B cell (primary cell): ENCODE data around the gene FBXL14. TPM values are rescaled to one million over a fixed set of nuclear protein-coding genes. Genes with fewer than 3 reads are reported as not detected.

Experiments
- ATAC-seq: fragments of 200-7000 bp; cut with Tn5 transposase; one replicate; pipeline ENCODE4 v1.10.0; 2021; ENCODE audit warnings: low read depth, mild to moderate bottlenecking, moderate number of reproducible peaks, moderate library complexity
- CTCF ChIA-PET: fragments of 350-600 bp; sonication (Branson Sonifier 250); formaldehyde crosslinking; loops from one replicate; lab custom pipeline; 2021; ENCODE audit warnings: antibody characterized with exemption, inconsistent platforms; lab: Charles Lee
- POLR2A ChIA-PET: fragments of 350-600 bp; sonication (Branson Sonifier 250); formaldehyde crosslinking; loops from one replicate; lab custom pipeline; 2021; ENCODE audit warnings: antibody characterized with exemption; lab: Charles Lee
- DNase-seq: peaks from one replicate; pipeline ENCODE4 v3.0.0; 2013
- H2AFZ ChIP-seq: 2 replicates; pipeline ENCODE4 v1.6.1; 2012; ENCODE audit warnings: mild to moderate bottlenecking, low read depth, low read length; ENCODE audit not compliant: insufficient read depth, poor library complexity, severe bottlenecking
- H3K27ac ChIP-seq, 2 donors: 1 replicate in 1 of 2; 2 replicates in 1 of 2; pipeline ENCODE4 v1.5.1; 2012 to 2013; ENCODE audit warnings: low read length in 2 of 2, mild to moderate bottlenecking in 2 of 2, moderate library complexity in 1 of 2
- H3K27me3 ChIP-seq, 4 experiments: fragments of 200-600 bp in 1 of 4; sonication (generic) in 1 of 4; replicated peaks in 1 of 4; 1 replicate in 2 of 4; 2 replicates in 2 of 4; pipeline versions ENCODE4 v1.6.1 to v1.7.0; 2013 to 2016; ENCODE audit warnings: low read length in 3 of 4, mild to moderate bottlenecking in 2 of 4, mixed read lengths in 1 of 4, moderate library complexity in 1 of 4; ENCODE audit not compliant: insufficient read depth in 4 of 4, control insufficient read depth in 3 of 4; ENCODE audit errors: control extremely low read depth in 1 of 4
- H3K36me3 ChIP-seq, 2 experiments: replicated peaks in 1 of 2; 1 replicate in 1 of 2; 2 replicates in 1 of 2; pipeline versions ENCODE4 v1.6.1 to v1.7.1; 2013; ENCODE audit warnings: low read length in 1 of 2; ENCODE audit not compliant: insufficient read depth in 2 of 2, control insufficient read depth in 1 of 2; ENCODE audit errors: control extremely low read depth in 1 of 2, extremely low read depth in 1 of 2
- H3K4me1 ChIP-seq, 2 donors: fragments of 200-600 bp in 1 of 2; sonication (generic) in 1 of 2; 1 replicate in 1 of 2; 2 replicates in 1 of 2; pipeline versions ENCODE4 v1.5.1 to v1.6.1; 2013 to 2017; ENCODE audit warnings: low read length in 2 of 2; ENCODE audit not compliant: control insufficient read depth in 2 of 2, insufficient read depth in 2 of 2
- H3K4me2 ChIP-seq: replicated peaks from 2 replicates; pipeline ENCODE3; 2012; ENCODE audit warnings: mild to moderate bottlenecking, low read depth, low read length; ENCODE audit not compliant: poor library complexity, severe bottlenecking
- H3K4me3 ChIP-seq, 5 experiments: fragments of 200-600 bp in 1 of 5; sonication (generic) in 1 of 5; 1 replicate in 3 of 5; 2 replicates in 2 of 5; pipeline versions ENCODE4 v1.5.1 to v1.7.0; 2011 to 2016; ENCODE audit warnings: low read length in 4 of 5, mild to moderate bottlenecking in 4 of 5, low read depth in 2 of 5, control low read depth in 1 of 5, moderate library complexity in 1 of 5; ENCODE audit not compliant: insufficient read depth in 1 of 5; ENCODE audit errors: control extremely low read depth in 1 of 5, extremely low read depth in 1 of 5
- H3K79me2 ChIP-seq: fragments of 200-600 bp; sonication (generic); one replicate; pipeline ENCODE4 v1.6.0; 2016; ENCODE audit warnings: low read length; ENCODE audit not compliant: control insufficient read depth, insufficient read depth
- H3K9ac ChIP-seq: fragments of 200-600 bp; sonication (generic); 2 replicates; pipeline ENCODE4 v1.6.1; 2017; ENCODE audit warnings: mild to moderate bottlenecking, low read length, moderate library complexity
- H3K9me3 ChIP-seq, 3 donors: one replicate each; pipeline versions ENCODE4 v1.6.1 to v1.7.1; 2013; ENCODE audit warnings: low read length in 2 of 3; ENCODE audit not compliant: control insufficient read depth in 2 of 3, insufficient read depth in 1 of 3; ENCODE audit errors: control extremely low read depth in 1 of 3
- H4K20me1 ChIP-seq: 2 replicates; pipeline ENCODE4 v1.6.0; 2012; ENCODE audit warnings: mild to moderate bottlenecking, low read length; ENCODE audit not compliant: insufficient read depth, control insufficient read depth, poor library complexity, severe bottlenecking
- H3K27ac Mint-ChIP-seq: one replicate; pipeline ENCODE4 v1.8.0; 2021; ENCODE audit warnings: mixed read lengths
- H3K27me3 Mint-ChIP-seq: one replicate; pipeline ENCODE4 v1.8.0; 2021; ENCODE audit warnings: mixed read lengths
- H3K4me1 Mint-ChIP-seq: one replicate; pipeline ENCODE4 v1.8.0; 2021; ENCODE audit warnings: mixed read lengths
- H3K4me3 Mint-ChIP-seq: one replicate; pipeline ENCODE4 v1.8.0; 2021; ENCODE audit warnings: mixed read lengths
- H3K9me3 Mint-ChIP-seq: one replicate; pipeline ENCODE4 v1.8.0; 2022; ENCODE audit warnings: mixed read lengths; ENCODE audit not compliant: insufficient read depth
- EZH2 ChIP-seq: IDR thresholded peaks from 2 replicates; pipeline ENCODE4 v1.6.1; 2012; ENCODE audit warnings: borderline replicate concordance, low read depth, mild to moderate bottlenecking, moderate library complexity, low read length; ENCODE audit not compliant: insufficient read depth, poor library complexity, severe bottlenecking
- whole genome bisulfite sequencing: methylation state at CpG from one replicate; pipeline ENCODE4 v1.1.5; 2013; ENCODE audit warnings: missing lambda C conversion rate; ENCODE audit not compliant: insufficient coverage; 5-methylcytosine and 5-hydroxymethylcytosine counted together
- intact Hi-C: fragments of 100-400 bp; cut with micrococcal nuclease; formaldehyde crosslinking; loops from one replicate; pipeline ENCODE4 v1.10.0; 2022
- polyA plus RNA-seq: library from polyadenylated mRNA; depleted of rRNA; stranded (reverse); fragments of >200 nt; gene quantifications from 2 replicates; pipeline ENCODE4 v1.2.3, GENCODE V29; 2012
- total RNA-seq, 2 donors: library from RNA; stranded (reverse); fragments of 120-200 nt in 1 of 2; gene quantifications; 1 replicate in 1 of 2; 2 replicates in 1 of 2; pipeline versions ENCODE4 v1.2.3 to v1.2.4, GENCODE V29; 2013 to 2022
- TF ChIP-seq, protein P1 (sequence below): fragments of 200-600 bp; IDR thresholded peaks from one replicate; pipeline ENCODE4 v1.8.0; 2022; ENCODE audit warnings: antibody characterized with exemption, mild to moderate bottlenecking

The FBXL14 gene
- total and polyA plus RNA-seq, 2 donors (not counting 1 experiment from before 2014, with no cell fraction given), result 21.6 to 37.3 TPM

- H3K27ac Mint-ChIP-seq, result no peak overlapping the region
- H3K4me1 Mint-ChIP-seq, result peaks cover 33% of the 10 kb centered on the region
- POLR2A ChIA-PET, result no interaction called here
- ATAC-seq (peak; percentile 14), DNase-seq (peak; percentile 50)
- peak overlapping the region; percentile 84 for H3K4me3 Mint-ChIP-seq
- Histone ChIP-seq H3K9me3 (peaks cover 0 to 7% (median 0%) of the 10 kb centered on the region in 3 donors), H4K20me1 (no peaks in the 10 kb centered on the region), H3K4me3 (peak overlapping the region in 4 of 5 experiments; percentile 8 to 45 (median 38)), H3K79me2 (no peaks in the 10 kb centered on the region), H3K4me1 (peaks cover 35 to 37% of the 10 kb centered on the region in 2 donors), H2AFZ (peak overlapping the region; percentile 54), H3K36me3 (no peaks in the 10 kb centered on the region), H3K4me2 (peak overlapping the region; percentile 87), H3K9ac (peak overlapping the region; percentile 56), H3K27me3 (peaks cover 0 to 62% (median 29%) of the 10 kb centered on the region in 4 experiments), H3K27ac (no peak overlapping the region)
- TF ChIP-seq EZH2, result peak; percentile 71
- TF ChIP-seq, protein P1, sequence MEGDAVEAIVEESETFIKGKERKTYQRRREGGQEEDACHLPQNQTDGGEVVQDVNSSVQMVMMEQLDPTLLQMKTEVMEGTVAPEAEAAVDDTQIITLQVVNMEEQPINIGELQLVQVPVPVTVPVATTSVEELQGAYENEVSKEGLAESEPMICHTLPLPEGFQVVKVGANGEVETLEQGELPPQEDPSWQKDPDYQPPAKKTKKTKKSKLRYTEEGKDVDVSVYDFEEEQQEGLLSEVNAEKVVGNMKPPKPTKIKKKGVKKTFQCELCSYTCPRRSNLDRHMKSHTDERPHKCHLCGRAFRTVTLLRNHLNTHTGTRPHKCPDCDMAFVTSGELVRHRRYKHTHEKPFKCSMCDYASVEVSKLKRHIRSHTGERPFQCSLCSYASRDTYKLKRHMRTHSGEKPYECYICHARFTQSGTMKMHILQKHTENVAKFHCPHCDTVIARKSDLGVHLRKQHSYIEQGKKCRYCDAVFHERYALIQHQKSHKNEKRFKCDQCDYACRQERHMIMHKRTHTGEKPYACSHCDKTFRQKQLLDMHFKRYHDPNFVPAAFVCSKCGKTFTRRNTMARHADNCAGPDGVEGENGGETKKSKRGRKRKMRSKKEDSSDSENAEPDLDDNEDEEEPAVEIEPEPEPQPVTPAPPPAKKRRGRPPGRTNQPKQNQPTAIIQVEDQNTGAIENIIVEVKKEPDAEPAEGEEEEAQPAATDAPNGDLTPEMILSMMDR, result no peak
- intact Hi-C loops, result loop anchor here (5.0 kb wide), 1 partner anchor 61 kb away; the partner anchor contains the start of gene FBXL14
- CTCF ChIA-PET, result no interaction called here
- no peaks in the 10 kb centered on the region for H3K9me3 Mint-ChIP-seq
- H3K27me3 Mint-ChIP-seq, result peaks cover 58% of the 10 kb centered on the region
- 4% methylated on average over 56 of the region's 56 CpGs for WGBS
Observed at GRCh38 chr12:1531153-1531653, 63.2 kb downstream of the FBXL14 start.

GRCh38 chr12:1530592-1531152 lies 63.7 kb downstream of the FBXL14 start:
- no peak for TF ChIP-seq EZH2
- TF ChIP-seq, protein P1, result no peak
- ATAC-seq (peak; percentile 10), DNase-seq (peak; percentile 25)
- Mint-ChIP-seq H3K27me3 (peaks cover 58% of the 10 kb centered on the region), H3K4me3 (no peak overlapping the region), H3K4me1 (peaks cover 37% of the 10 kb centered on the region), H3K27ac (no peak overlapping the region), H3K9me3 (no peaks in the 10 kb centered on the region)
- Histone ChIP-seq H2AFZ (peak overlapping the region; percentile 54), H3K27ac (no peak overlapping the region), H3K9ac (peak overlapping the region; percentile 56), H4K20me1 (no peaks in the 10 kb centered on the region), H3K79me2 (no peaks in the 10 kb centered on the region), H3K27me3 (peaks cover 0 to 62% (median 28%) of the 10 kb centered on the region in 4 experiments), H3K4me2 (peak overlapping the region; percentile 87), H3K36me3 (no peaks in the 10 kb centered on the region), H3K9me3 (peaks cover 0 to 11% (median 0%) of the 10 kb centered on the region in 3 donors), H3K4me1 (peaks cover 37 to 38% of the 10 kb centered on the region in 2 donors), H3K4me3 (peak overlapping the region in 3 of 5 experiments; percentile 36 to 55 (median 45))
- ChIA-PET CTCF (no interaction called here), POLR2A (no interaction called here)
- intact Hi-C loops, result loop anchor here (5.0 kb wide), 1 partner anchor 62 kb away; the partner anchor contains the start of gene FBXL14
- under 1% methylated on average over 98 of the region's 99 CpGs for WGBS
